DND-41 (cell line): Measurements from ENCODE around the gene SLF2.

Experiments
- CTCF ChIP-seq: IDR thresholded peaks from 2 replicates; pipeline ENCODE4 v1.5.1; 2012; ENCODE audit warnings: borderline replicate concordance, low read length, moderate library complexity, mild to moderate bottlenecking; ENCODE audit not compliant: poor library complexity, severe bottlenecking; ENCODE audit errors: extremely low read depth
- EZH2 ChIP-seq: IDR thresholded peaks from 3 replicates; pipeline ENCODE4 v1.6.1; 2012; ENCODE audit warnings: borderline replicate concordance, low read depth, mild to moderate bottlenecking, moderate library complexity, low read length, inconsistent platforms; ENCODE audit not compliant: severe bottlenecking

GRCh38 chr10:100988166-100988565, 75.4 kb downstream of the SLF2 start:
- TF ChIP-seq CTCF (no peak), EZH2 (no peak)
